SK-N-SH treated with all-trans-retinoic acid at 6 μM for 48 hours (cell line): ENCODE measurements around the gene CAMK2B.

Experiments used
- CSRNP3 ChIP-seq: fragments of 250-450 bp; sonication (Bioruptor Pico); IDR thresholded peaks from 2 replicates; pipeline ENCODE4 v1.5.1; 2021; ENCODE audit warnings: mild to moderate bottlenecking, moderate library complexity
- ESRRG ChIP-seq: fragments of 250-450 bp; sonication (Bioruptor Pico); IDR thresholded peaks from 2 replicates; pipeline ENCODE4 v1.6.1; 2021; ENCODE audit warnings: mild to moderate bottlenecking
- PATZ1 ChIP-seq: fragments of 250-450 bp; sonication (Bioruptor Pico); IDR thresholded peaks from 2 replicates; pipeline ENCODE4 v1.8.0; 2020; ENCODE audit warnings: mild to moderate bottlenecking, moderate library complexity, borderline replicate concordance
- RARB ChIP-seq: fragments of 250-450 bp; sonication (Bioruptor Pico); IDR thresholded peaks from 2 replicates; pipeline ENCODE4 v1.8.0; 2021; ENCODE audit warnings: mild to moderate bottlenecking, moderate library complexity
- ZC3H10 ChIP-seq: fragments of 250-450 bp; sonication (Bioruptor Pico); IDR thresholded peaks from 2 replicates; pipeline ENCODE4 v1.5.1; 2021; ENCODE audit warnings: mild to moderate bottlenecking, moderate library complexity
- ZNF8 ChIP-seq: fragments of 450-650 bp; formaldehyde crosslinking; IDR thresholded peaks from 2 replicates; pipeline ENCODE4 v1.5.0; 2020; ENCODE audit warnings: mild to moderate bottlenecking, moderate library complexity
- TF ChIP-seq, protein P1 (sequence below): fragments of 250-450 bp; sonication (Bioruptor Pico); IDR thresholded peaks from 2 replicates; pipeline ENCODE4 v1.5.1; 2020; ENCODE audit warnings: low read depth, mild to moderate bottlenecking, moderate library complexity

GRCh38 chr7:44266526-44266925, 58.9 kb downstream of the CAMK2B start:
- TF ChIP-seq RARB (CRISPR knock-in tag): no peak
- no peak for TF ChIP-seq PATZ1 (CRISPR knock-in tag)
- TF ChIP-seq, protein P1, sequence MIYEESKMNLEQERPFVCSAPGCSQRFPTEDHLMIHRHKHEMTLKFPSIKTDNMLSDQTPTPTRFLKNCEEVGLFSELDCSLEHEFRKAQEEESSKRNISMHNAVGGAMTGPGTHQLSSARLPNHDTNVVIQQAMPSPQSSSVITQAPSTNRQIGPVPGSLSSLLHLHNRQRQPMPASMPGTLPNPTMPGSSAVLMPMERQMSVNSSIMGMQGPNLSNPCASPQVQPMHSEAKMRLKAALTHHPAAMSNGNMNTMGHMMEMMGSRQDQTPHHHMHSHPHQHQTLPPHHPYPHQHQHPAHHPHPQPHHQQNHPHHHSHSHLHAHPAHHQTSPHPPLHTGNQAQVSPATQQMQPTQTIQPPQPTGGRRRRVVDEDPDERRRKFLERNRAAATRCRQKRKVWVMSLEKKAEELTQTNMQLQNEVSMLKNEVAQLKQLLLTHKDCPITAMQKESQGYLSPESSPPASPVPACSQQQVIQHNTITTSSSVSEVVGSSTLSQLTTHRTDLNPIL (CRISPR knock-in tag): no peak
- TF ChIP-seq ZNF8 (CRISPR knock-in tag): no peak
- no peak for TF ChIP-seq CSRNP3 (CRISPR knock-in tag)
- TF ChIP-seq ESRRG (CRISPR knock-in tag): no peak
- no peak for TF ChIP-seq ZC3H10 (CRISPR knock-in tag)
